OCI-LY3 (cell line): ENCODE measurements around the gene RAPGEF5.

Experiments used
- EZH2phosphoT487 ChIP-seq: fragments of 200-600 bp; shearing (Covaris generic); IDR thresholded peaks from 2 replicates; pipeline ENCODE4 v1.6.1; 2018; ENCODE audit warnings: antibody characterized with exemption, mixed run types, low read depth
- TF ChIP-seq, protein P1 (sequence below): fragments of 200-600, 300-600 bp; sonication (generic); IDR thresholded peaks from 2 replicates; pipeline ENCODE4 v1.5.1; 2014; ENCODE audit warnings: antibody characterized with exemption, low read length, low read depth

DNA sequence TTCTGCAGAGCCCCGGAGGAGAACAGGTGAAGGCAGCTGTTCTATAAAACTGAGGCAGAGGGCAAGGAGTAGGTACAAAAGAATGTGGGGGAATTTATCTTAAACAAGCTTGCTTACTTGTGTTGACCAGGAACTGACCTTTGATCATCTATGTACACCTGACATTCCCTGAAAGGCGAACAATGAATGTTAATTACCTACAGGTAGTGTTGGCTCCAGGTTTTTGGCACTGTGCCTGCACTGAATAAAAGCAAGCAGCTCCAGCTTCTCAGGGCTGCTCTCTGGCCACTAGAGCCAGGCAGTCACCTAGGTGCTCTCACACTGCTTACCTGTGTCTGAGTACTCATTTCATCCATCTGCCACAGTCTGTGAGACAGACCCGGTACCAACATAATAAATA lies 87.0 kb downstream of the RAPGEF5 start:
- TF ChIP-seq, protein P1, sequence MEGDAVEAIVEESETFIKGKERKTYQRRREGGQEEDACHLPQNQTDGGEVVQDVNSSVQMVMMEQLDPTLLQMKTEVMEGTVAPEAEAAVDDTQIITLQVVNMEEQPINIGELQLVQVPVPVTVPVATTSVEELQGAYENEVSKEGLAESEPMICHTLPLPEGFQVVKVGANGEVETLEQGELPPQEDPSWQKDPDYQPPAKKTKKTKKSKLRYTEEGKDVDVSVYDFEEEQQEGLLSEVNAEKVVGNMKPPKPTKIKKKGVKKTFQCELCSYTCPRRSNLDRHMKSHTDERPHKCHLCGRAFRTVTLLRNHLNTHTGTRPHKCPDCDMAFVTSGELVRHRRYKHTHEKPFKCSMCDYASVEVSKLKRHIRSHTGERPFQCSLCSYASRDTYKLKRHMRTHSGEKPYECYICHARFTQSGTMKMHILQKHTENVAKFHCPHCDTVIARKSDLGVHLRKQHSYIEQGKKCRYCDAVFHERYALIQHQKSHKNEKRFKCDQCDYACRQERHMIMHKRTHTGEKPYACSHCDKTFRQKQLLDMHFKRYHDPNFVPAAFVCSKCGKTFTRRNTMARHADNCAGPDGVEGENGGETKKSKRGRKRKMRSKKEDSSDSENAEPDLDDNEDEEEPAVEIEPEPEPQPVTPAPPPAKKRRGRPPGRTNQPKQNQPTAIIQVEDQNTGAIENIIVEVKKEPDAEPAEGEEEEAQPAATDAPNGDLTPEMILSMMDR, result no peak
- TF ChIP-seq EZH2phosphoT487, result no peak
